H9 (cell line): ENCODE data around the gene MAZ. TPM values are rescaled to one million over a fixed set of nuclear protein-coding genes. Genes with fewer than 3 reads are reported as not detected.

Experiments
- DNase-seq: peaks from one replicate; pipeline ENCODE4 v3.0.0-alpha.2; 2017
- H2AFZ ChIP-seq: one replicate; pipeline ENCODE4 v1.6.1; 2013; ENCODE audit warnings: mild to moderate bottlenecking, low read length, control low read depth, moderate library complexity
- H2AK5ac ChIP-seq: 2 replicates; pipeline ENCODE4 v1.6.1; 2013; ENCODE audit warnings: low read length, control low read depth, mixed read lengths; ENCODE audit not compliant: insufficient read length
- H2BK120ac ChIP-seq: one replicate; pipeline ENCODE4 v1.6.1; 2013; ENCODE audit warnings: low read depth, mild to moderate bottlenecking, low read length, control low read depth, inconsistent platforms; ENCODE audit not compliant: poor library complexity, severe bottlenecking
- H2BK12ac ChIP-seq: 2 replicates; pipeline ENCODE4 v1.6.1; 2013; ENCODE audit warnings: low read length, control low read depth, mixed read lengths, low read depth; ENCODE audit not compliant: insufficient read length
- H2BK15ac ChIP-seq: 2 replicates; pipeline ENCODE4 v1.6.1; 2013; ENCODE audit warnings: low read depth, low read length, control low read depth
- H2BK20ac ChIP-seq: one replicate; pipeline ENCODE4 v1.6.1; 2013; ENCODE audit warnings: low read depth, mild to moderate bottlenecking, low read length, control low read depth, inconsistent platforms; ENCODE audit not compliant: poor library complexity, severe bottlenecking
- H2BK5ac ChIP-seq: 2 replicates; pipeline ENCODE4 v1.6.1; 2013; ENCODE audit warnings: low read length, control low read depth, mixed read lengths; ENCODE audit not compliant: insufficient read length
- H3K14ac ChIP-seq: 2 replicates; pipeline ENCODE4 v1.6.1; 2013; ENCODE audit warnings: low read length, control low read depth; ENCODE audit not compliant: insufficient read depth
- H3K18ac ChIP-seq: 2 replicates; pipeline ENCODE4 v1.6.1; 2013; ENCODE audit warnings: low read depth, mild to moderate bottlenecking, mixed read lengths, low read length, control low read depth; ENCODE audit not compliant: insufficient read length
- H3K23ac ChIP-seq: 2 replicates; pipeline ENCODE4 v1.6.1; 2013; ENCODE audit warnings: low read length, control low read depth, mixed read lengths, low read depth; ENCODE audit not compliant: insufficient read length
- H3K23me2 ChIP-seq: 2 replicates; pipeline ENCODE4 v1.6.1; 2013; ENCODE audit warnings: low read depth, mild to moderate bottlenecking, mixed read lengths, low read length, control low read depth; ENCODE audit not compliant: insufficient read length, poor library complexity, severe bottlenecking
- H3K27ac ChIP-seq: 2 replicates; pipeline ENCODE4 v1.5.1; 2013; ENCODE audit warnings: low read length, control low read depth, mixed read lengths, low read depth; ENCODE audit not compliant: insufficient read length
- H3K27me3 ChIP-seq: 2 replicates; pipeline ENCODE4 v1.6.1; 2013; ENCODE audit warnings: low read length, control low read depth, inconsistent platforms; ENCODE audit not compliant: insufficient read depth
- H3K4ac ChIP-seq: 2 replicates; pipeline ENCODE4 v1.6.1; 2013; ENCODE audit warnings: low read depth, mild to moderate bottlenecking, control low read depth, inconsistent platforms, low read length, moderate library complexity
- H3K4me1 ChIP-seq: 2 replicates; pipeline ENCODE4 v1.6.1; 2013; ENCODE audit warnings: low read length, control low read depth, inconsistent platforms; ENCODE audit not compliant: insufficient read depth
- H3K4me2 ChIP-seq: 2 replicates; pipeline ENCODE4 v1.6.1; 2013; ENCODE audit warnings: low read length, control low read depth, mixed read lengths; ENCODE audit not compliant: insufficient read length, insufficient read depth
- H3K56ac ChIP-seq: 2 replicates; pipeline ENCODE4 v1.6.1; 2013; ENCODE audit warnings: low read depth, mild to moderate bottlenecking, mixed read lengths, low read length, control low read depth; ENCODE audit not compliant: insufficient read length
- H3K79me1 ChIP-seq: 2 replicates; pipeline ENCODE4 v1.6.1; 2013; ENCODE audit warnings: low read depth, mild to moderate bottlenecking, moderate library complexity, low read length, control low read depth, inconsistent platforms; ENCODE audit not compliant: insufficient read depth, poor library complexity, severe bottlenecking
- H3K79me2 ChIP-seq: 2 replicates; pipeline ENCODE4 v1.6.1; 2013; ENCODE audit warnings: low read length, control low read depth, inconsistent platforms; ENCODE audit not compliant: insufficient read depth
- H3K9ac ChIP-seq: 2 replicates; pipeline ENCODE4 v1.6.1; 2013; ENCODE audit warnings: low read length, control low read depth, mixed read lengths; ENCODE audit not compliant: insufficient read length; ENCODE audit errors: extremely low read depth
- H3K9me3 ChIP-seq: one replicate; pipeline ENCODE4 v1.6.1; 2013; ENCODE audit warnings: low read depth, low read length, inconsistent platforms; ENCODE audit not compliant: control insufficient read depth
- H3T11ph ChIP-seq: one replicate; pipeline ENCODE4 v1.6.1; 2013; ENCODE audit warnings: mild to moderate bottlenecking, low read length, control low read depth, inconsistent platforms
- H4K20me1 ChIP-seq: one replicate; pipeline ENCODE4 v1.6.1; 2013; ENCODE audit not compliant: control insufficient read depth, insufficient read length, insufficient read depth
- H4K5ac ChIP-seq: 2 replicates; pipeline ENCODE4 v1.6.1; 2013; ENCODE audit warnings: low read depth, mild to moderate bottlenecking, mixed read lengths, low read length, control low read depth; ENCODE audit not compliant: insufficient read length
- H4K8ac ChIP-seq: replicated peaks from 2 replicates; pipeline ENCODE4 v1.6.1; 2013; ENCODE audit warnings: low read length, control low read depth, mixed read lengths, low read depth; ENCODE audit not compliant: insufficient read length
- H4K91ac ChIP-seq: 2 replicates; pipeline ENCODE4 v1.6.1; 2013; ENCODE audit warnings: low read depth, mild to moderate bottlenecking, moderate library complexity, mixed read lengths, low read length, control low read depth; ENCODE audit not compliant: insufficient read length
- H3K27ac Mint-ChIP-seq, 3 experiments: 2 replicates in 2 of 3; 3 replicates in 1 of 3; pipeline ENCODE4 v1.8.0; 2020 to 2021; ENCODE audit warnings: mixed read lengths in 3 of 3, mild to moderate bottlenecking in 1 of 3, moderate library complexity in 1 of 3
- H3K27me3 Mint-ChIP-seq: 2 replicates; pipeline ENCODE4 v1.8.0; 2021; ENCODE audit warnings: low read depth, mild to moderate bottlenecking, moderate library complexity, mixed read lengths
- H3K36me3 Mint-ChIP-seq, 3 experiments: 2 replicates in 2 of 3; 3 replicates in 1 of 3; pipeline ENCODE4 v1.8.0; 2020 to 2021; ENCODE audit warnings: low read depth in 3 of 3, mixed read lengths in 3 of 3; ENCODE audit not compliant: insufficient read depth in 1 of 3
- H3K4me1 Mint-ChIP-seq, 2 experiments: 2 replicates each; pipeline ENCODE4 v1.8.0; 2020; ENCODE audit warnings: mixed read lengths in 2 of 2
- H3K4me3 Mint-ChIP-seq, 2 experiments: 2 replicates in 1 of 2; 3 replicates in 1 of 2; pipeline ENCODE4 v1.8.0; 2020 to 2021; ENCODE audit warnings: mild to moderate bottlenecking in 2 of 2, mixed read lengths in 2 of 2, moderate library complexity in 1 of 2
- H3K9me3 Mint-ChIP-seq, 2 experiments: 2 replicates in 1 of 2; 3 replicates in 1 of 2; pipeline ENCODE4 v1.8.0; 2020; ENCODE audit warnings: mild to moderate bottlenecking in 2 of 2, mixed read lengths in 2 of 2, moderate library complexity in 1 of 2
- WGBS: extraction: QIAGEN DNeasy Blood & Tissue Kit; methylation state at CpG from one replicate; pipeline ENCODE4 v1.1.7; 2013; ENCODE audit warnings: missing lambda C conversion rate, low lambda C conversion rate, mixed read lengths; ENCODE audit not compliant: insufficient read length; ENCODE audit errors: extremely low coverage; 5-methylcytosine and 5-hydroxymethylcytosine counted together
- total RNA-seq: library from RNA; stranded (reverse); gene quantifications from 2 replicates; pipeline ENCODE4 v1.2.1, GENCODE V29; 2021
- TF ChIP-seq, protein P1 (sequence below): fragments of 200-600 bp; sonication (generic); conservative IDR thresholded peaks from 3 replicates; pipeline ENCODE4 v1.8.0; 2021; ENCODE audit warnings: antibody characterized with exemption, mild to moderate bottlenecking

The MAZ gene
- total RNA-seq, 1 experiment from 2014 or later, result 412 TPM

DNA sequence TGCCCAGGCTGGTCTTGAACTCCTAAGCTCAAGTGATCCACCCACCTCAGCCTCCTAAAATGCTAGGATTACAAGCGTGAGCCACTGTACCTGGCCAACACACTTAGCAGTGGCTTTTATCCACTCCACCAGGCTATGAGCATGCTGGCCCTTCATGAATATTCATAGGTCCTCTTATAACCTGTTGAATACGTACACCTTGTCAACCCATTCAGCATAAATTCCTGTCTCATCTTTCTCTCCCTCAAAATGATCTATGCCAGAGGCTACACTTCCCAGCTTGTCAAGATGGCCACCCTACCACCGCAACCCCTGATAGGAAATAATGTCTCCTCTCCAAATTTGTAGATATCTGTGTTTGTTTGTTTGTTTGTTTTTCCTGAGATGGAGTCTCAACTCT lies 39.3 kb upstream of the MAZ start:
- WGBS, result no CpG with 5 or more reads among the region's 3 CpGs
- TF ChIP-seq, protein P1, sequence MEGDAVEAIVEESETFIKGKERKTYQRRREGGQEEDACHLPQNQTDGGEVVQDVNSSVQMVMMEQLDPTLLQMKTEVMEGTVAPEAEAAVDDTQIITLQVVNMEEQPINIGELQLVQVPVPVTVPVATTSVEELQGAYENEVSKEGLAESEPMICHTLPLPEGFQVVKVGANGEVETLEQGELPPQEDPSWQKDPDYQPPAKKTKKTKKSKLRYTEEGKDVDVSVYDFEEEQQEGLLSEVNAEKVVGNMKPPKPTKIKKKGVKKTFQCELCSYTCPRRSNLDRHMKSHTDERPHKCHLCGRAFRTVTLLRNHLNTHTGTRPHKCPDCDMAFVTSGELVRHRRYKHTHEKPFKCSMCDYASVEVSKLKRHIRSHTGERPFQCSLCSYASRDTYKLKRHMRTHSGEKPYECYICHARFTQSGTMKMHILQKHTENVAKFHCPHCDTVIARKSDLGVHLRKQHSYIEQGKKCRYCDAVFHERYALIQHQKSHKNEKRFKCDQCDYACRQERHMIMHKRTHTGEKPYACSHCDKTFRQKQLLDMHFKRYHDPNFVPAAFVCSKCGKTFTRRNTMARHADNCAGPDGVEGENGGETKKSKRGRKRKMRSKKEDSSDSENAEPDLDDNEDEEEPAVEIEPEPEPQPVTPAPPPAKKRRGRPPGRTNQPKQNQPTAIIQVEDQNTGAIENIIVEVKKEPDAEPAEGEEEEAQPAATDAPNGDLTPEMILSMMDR, result no peak
- no peak for DNase-seq
- Mint-ChIP-seq H3K36me3 (no peaks in the 10 kb centered on the region), H3K27ac (no peak overlapping the region), H3K4me1 (peaks cover 3 to 4% of the 10 kb centered on the region in 2 experiments; a peak in 2 of 4 replicates), H3K4me3 (no peak overlapping the region), H3K27me3 (peaks cover 3% of the 10 kb centered on the region), H3K9me3 (no peaks in the 10 kb centered on the region)
- H3K9me3 ChIP-seq, result no peaks in the 10 kb centered on the region
- no peak overlapping the region for H2BK12ac ChIP-seq
- no peak overlapping the region for H3K18ac ChIP-seq
- H4K20me1 ChIP-seq, result no peaks in the 10 kb centered on the region
- H3K27ac ChIP-seq, result no peak overlapping the region
- no peak overlapping the region for H3T11ph ChIP-seq
- H3K4ac ChIP-seq, result no peak overlapping the region
- no peak overlapping the region for H3K56ac ChIP-seq
- H2AFZ ChIP-seq, result no peak overlapping the region
- H4K5ac ChIP-seq, result no peak overlapping the region
- no peak overlapping the region for H2AK5ac ChIP-seq
- H3K79me1 ChIP-seq, result no peaks in the 10 kb centered on the region
- no peak overlapping the region for H4K91ac ChIP-seq
- H3K79me2 ChIP-seq, result no peaks in the 10 kb centered on the region
- H3K23ac ChIP-seq, result no peak overlapping the region
- no peak overlapping the region for H2BK5ac ChIP-seq
- H3K27me3 ChIP-seq, result no peaks in the 10 kb centered on the region
- H3K4me1 ChIP-seq, result no peaks in the 10 kb centered on the region
- H3K23me2 ChIP-seq, result no peaks in the 10 kb centered on the region
- no peak overlapping the region for H4K8ac ChIP-seq
- H2BK15ac ChIP-seq, result no peak overlapping the region
- no peak overlapping the region for H3K14ac ChIP-seq
- H2BK20ac ChIP-seq, result no peak overlapping the region
- no peak overlapping the region for H3K4me2 ChIP-seq
- no peak overlapping the region for H3K9ac ChIP-seq
- no peak overlapping the region for H2BK120ac ChIP-seq
